PC-3 (cell line): ENCODE data around the gene SLC4A4.

Experiments used
- EZH2 ChIP-seq: fragments of 300-600 bp; sonication (generic); IDR thresholded peaks from one replicate; pipeline ENCODE4 v1.6.1; 2017; ENCODE audit warnings: antibody characterized with exemption, mild to moderate bottlenecking, low read length; ENCODE audit not compliant: unreplicated experiment
- TF ChIP-seq, protein P1 (sequence below): fragments of 300-600 bp; sonication (generic); conservative IDR thresholded peaks from 2 replicates; pipeline ENCODE4 v1.5.1; 2017; ENCODE audit warnings: antibody characterized with exemption, low read depth, mild to moderate bottlenecking, low read length

DNA sequence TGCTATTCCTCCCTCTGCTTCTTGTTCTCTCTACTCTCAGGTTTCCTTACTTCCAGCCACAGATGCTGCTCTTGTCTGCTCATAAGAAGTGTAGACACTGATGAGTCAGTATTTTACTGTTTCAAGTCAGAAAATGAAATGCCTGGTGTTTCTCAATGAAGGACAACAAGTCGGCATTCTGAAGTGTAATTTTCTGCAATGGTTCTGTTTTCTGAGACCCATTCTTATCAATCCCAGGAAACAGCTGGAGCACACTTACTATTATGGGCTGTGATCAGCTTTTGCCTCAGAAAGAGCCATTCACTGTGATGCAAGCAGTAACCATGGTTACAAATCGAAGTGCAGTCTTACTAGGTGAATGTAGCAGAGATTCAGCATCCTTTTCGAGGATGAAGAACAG is 42.0 kb downstream of the SLC4A4 start:
- TF ChIP-seq EZH2, result no peak
- TF ChIP-seq, protein P1, sequence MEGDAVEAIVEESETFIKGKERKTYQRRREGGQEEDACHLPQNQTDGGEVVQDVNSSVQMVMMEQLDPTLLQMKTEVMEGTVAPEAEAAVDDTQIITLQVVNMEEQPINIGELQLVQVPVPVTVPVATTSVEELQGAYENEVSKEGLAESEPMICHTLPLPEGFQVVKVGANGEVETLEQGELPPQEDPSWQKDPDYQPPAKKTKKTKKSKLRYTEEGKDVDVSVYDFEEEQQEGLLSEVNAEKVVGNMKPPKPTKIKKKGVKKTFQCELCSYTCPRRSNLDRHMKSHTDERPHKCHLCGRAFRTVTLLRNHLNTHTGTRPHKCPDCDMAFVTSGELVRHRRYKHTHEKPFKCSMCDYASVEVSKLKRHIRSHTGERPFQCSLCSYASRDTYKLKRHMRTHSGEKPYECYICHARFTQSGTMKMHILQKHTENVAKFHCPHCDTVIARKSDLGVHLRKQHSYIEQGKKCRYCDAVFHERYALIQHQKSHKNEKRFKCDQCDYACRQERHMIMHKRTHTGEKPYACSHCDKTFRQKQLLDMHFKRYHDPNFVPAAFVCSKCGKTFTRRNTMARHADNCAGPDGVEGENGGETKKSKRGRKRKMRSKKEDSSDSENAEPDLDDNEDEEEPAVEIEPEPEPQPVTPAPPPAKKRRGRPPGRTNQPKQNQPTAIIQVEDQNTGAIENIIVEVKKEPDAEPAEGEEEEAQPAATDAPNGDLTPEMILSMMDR, result no peak
